Prostate gland (tissue), 2 donors: Measurements from ENCODE around the gene LRP2.

Experiments
- POLR2A ChIP-seq: fragments of 450-650 bp; IDR thresholded peaks from one replicate; pipeline ENCODE4 v1.6.1; 2016; ENCODE audit warnings: antibody characterized with exemption, mild to moderate bottlenecking
- TF ChIP-seq, protein P1 (sequence below), 4 experiments: fragments of 200-600 bp in 2 of 4; fragments of 450-650 bp in 2 of 4; sonication (generic) in 2 of 4; IDR thresholded peaks; 1 replicate in 3 of 4; 2 replicates in 1 of 4; pipeline ENCODE4 v1.5.1; 2016 to 2019; ENCODE audit warnings: antibody characterized with exemption in 4 of 4, mild to moderate bottlenecking in 2 of 4, moderate library complexity in 2 of 4

DNA sequence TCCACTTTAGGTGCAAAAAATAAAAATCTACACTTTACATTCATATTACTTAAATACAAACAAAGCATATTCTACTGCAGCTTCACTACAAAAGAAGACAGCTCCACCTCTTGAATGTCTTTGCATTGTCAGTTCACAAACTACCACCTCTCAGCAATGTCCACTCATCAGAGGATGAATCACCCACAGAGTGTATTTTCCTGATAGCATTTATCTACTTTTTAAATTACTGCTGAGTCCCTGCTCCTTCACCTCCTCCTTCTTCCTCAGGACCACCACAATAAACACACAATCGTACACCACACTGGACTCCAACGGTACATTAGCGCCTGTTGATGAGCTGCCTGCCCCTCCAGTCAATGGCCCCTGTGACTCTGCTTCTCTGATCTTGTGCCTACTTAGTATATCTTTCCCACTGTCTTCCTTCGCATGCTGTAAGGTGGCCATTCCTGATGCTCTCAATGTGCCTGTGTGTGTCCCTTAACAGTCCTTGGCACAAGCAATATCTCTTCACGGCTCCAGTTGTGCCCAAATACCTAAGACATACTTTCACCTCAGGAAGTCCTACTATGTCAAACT lies 172.0 kb downstream of the LRP2 start:
- TF ChIP-seq, protein P1, sequence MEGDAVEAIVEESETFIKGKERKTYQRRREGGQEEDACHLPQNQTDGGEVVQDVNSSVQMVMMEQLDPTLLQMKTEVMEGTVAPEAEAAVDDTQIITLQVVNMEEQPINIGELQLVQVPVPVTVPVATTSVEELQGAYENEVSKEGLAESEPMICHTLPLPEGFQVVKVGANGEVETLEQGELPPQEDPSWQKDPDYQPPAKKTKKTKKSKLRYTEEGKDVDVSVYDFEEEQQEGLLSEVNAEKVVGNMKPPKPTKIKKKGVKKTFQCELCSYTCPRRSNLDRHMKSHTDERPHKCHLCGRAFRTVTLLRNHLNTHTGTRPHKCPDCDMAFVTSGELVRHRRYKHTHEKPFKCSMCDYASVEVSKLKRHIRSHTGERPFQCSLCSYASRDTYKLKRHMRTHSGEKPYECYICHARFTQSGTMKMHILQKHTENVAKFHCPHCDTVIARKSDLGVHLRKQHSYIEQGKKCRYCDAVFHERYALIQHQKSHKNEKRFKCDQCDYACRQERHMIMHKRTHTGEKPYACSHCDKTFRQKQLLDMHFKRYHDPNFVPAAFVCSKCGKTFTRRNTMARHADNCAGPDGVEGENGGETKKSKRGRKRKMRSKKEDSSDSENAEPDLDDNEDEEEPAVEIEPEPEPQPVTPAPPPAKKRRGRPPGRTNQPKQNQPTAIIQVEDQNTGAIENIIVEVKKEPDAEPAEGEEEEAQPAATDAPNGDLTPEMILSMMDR (IDR thresholded peaks at IDR 0.05): no peak
- TF ChIP-seq POLR2A: no peak
